GM21447 (cell line): ENCODE data around the gene OR2T4.

Experiments
- ATAC-seq: cut with Tn5 transposase; IDR thresholded peaks from one replicate; pipeline ENCODE4 v1.9.1; 2021; ENCODE audit not compliant: unreplicated experiment

OR2T4 gene, protein sequence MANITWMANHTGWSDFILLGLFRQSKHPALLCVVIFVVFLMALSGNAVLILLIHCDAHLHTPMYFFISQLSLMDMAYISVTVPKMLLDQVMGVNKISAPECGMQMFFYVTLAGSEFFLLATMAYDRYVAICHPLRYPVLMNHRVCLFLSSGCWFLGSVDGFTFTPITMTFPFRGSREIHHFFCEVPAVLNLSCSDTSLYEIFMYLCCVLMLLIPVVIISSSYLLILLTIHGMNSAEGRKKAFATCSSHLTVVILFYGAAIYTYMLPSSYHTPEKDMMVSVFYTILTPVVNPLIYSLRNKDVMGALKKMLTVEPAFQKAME

DNA sequence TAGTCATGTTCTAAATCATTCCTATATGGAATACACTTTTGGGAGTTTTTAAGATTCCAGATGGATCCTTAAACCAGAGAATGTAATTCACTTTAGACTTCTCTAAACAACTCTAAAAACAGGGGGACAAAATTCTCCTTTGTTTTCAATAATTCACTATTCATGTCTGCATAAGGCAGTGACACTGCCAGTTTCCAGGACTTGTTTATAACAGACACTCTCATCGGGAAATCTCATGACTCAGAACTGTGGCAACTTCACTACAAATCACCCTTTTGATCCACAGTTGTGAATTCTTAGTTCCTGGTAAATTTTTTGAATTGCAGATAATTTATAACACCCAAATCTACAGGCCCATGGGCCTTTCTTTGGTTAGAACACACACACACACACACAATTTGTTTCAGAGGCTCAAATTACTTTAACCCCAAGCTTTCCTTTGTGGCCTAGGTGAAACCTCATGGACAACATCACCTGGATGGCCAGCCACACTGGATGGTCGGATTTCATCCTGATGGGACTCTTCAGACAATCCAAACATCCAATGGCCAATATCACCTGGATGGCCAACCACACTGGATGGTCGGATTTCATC is at the start of gene OR2T4:
Gene OR2T4, plus strand, starts transcription at position 545 of the 595 bp plus-strand sequence. Its CDS starts 0 bp downstream, at position 545.
- ATAC-seq, result no peak

DNA sequence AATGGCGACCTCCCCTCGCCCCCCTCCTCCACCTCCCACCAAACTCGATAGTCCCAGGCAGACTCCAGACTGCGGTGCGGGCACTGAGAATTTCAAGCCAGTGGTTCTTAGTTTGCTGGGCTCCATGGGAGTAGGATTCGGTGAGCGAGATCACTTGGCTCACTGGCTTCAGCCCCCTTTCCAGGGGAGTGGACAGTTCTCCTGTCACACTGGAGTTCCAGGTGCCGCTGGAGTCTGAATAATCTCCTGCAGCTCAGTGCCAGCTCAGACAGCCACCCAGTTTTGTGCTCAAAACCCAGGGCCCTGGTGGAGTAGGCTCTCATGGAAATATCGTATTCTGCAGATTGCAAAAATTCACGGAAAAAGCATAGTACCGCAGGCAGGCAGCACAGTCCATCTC is 44.7 kb upstream of the OR2T4 start:
- no peak for ATAC-seq

DNA sequence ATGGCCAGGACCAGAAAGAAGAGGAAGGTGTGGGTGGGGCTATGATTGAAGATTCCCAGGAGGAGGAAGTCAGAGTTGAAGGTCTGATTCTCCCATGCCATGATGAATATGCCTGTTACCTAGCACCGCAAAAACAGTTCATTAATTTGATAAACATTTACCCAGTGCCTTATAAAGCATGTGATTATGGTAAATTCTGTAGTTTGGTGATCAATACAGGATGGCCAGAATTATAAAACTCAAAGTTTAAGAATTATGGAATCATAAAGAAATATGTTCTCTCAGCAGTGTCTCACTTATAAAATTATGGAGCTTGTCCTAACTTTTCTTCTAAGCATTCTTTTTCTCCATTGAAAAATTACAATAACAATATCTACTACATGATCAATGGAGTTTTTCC is 37.0 kb upstream of the OR2T4 start, which contains the start of gene OR2M7:
Gene OR2M7, minus strand, starts transcription at position 101 of the 400 bp plus-strand sequence. Its CDS starts 0 bp downstream, at position 101.
- no peak for ATAC-seq

DNA sequence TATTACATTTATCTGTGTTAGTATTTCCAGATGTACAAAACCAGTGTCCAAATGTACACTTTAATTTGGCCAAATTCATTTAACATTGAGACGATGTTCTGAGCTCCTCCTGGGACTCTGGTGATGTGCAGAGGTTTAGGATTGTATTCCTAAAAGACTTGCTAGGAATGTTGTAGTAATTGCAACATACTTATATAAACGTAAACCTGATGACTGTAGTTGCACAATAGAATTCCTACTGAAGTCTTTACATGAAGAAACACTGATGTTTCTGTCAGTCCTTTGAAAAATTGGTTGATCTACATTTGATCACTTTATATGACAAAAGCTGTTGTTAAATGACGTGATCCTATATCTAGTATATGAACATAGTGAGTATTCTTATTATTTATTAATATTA is 18.0 kb upstream of the OR2T4 start:
- no peak for ATAC-seq

DNA sequence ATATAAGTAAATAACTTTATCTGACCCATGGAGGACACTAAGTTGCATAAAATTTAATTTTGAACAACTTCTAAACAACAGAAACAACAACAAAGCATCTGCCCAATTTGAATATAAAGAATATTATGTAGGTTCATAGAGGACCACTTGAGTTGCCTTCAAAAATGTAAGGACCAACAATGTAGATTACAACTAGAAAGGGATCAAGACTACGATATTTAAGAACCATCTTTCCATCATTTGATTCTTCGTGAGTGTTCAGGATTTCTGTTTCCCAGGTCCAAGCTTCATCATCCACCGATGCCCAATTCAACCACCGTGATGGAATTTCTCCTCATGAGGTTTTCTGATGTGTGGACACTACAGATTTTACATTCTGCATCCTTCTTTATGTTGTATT is 13.0 kb upstream of the OR2T4 start, which contains the start of gene OR14C36:
Gene OR14C36, plus strand, starts transcription at position 301 of the 400 bp plus-strand sequence. Its CDS starts 0 bp downstream, at position 301.
- ATAC-seq, result no peak

DNA sequence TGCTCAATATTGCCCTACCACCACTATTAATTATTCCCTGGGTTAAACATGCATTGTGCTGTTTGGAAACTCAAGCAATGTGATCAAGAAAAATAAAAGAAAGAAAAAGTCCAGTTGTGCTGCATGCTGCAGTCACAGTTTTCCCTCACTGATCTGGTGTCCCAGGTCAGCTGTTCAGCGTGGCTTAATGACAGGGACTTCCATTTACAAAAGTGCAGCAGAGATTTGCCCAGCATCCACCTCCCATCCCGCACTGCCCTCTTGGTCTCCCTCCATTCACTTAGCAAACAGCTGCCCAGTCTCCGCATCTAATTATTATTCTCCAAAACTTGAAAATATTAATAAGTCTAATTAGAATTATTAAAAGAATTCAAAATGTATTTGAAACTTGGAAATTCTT is 2.0 kb upstream of the OR2T4 start:
- no peak for ATAC-seq

DNA sequence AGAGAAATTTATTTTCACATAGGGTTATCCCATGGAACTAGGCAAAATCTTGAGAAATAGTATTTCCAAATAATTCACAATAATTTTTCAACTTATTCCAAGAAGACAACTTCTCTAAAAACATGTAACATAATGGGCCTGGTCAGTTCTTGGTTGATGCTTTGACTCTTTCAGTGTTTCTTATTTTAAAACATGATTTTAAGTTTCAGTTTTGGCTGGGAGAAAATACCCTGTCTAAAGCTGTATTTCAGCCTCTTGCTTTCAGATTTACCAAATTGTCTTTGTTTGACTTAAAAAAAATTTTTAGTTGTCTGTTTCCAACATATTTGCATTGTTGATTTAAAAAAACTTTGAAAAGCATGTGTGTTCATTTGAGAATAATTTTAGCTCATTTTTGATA is 5.1 kb downstream of the OR2T4 start:
- no peak for ATAC-seq

DNA sequence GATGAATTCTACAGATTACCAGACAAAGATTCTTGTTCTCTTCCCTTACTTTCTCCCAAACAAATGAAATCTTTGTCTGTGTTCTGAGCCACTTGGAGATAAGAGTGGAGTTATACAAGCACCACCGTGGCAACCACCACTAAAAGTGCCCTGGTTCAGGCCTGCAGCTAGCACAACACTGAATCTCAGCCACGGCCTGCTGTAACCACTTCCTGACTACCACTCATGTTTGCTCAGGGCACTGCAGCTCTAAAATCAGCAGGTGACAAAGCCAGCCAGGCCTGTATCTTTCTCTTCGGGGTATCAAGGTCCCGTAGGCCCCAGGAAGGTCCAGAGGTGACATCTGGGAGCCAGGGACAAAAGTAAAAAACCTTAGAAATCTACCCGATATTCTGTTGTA is 10.9 kb downstream of the OR2T4 start:
- ATAC-seq, result no peak

DNA sequence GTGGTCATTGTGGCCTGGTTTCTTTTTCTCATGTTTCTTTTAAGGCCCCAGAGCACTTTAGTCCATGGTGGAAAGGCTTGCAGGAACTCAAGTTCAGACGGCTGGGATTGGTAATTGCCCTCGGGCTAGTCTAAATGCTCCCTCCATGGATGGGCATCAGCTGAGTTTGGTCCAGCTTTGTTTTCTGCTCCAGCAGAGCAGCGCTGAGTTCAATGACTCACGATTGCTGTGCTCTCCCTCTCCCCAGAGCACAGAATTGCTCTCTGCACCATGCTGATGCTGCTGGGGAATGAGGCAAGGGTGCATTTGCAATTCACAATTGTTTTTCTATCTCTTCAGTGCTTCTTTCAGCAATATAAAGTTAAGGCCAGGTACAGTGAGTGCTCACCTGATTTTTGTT is 12.3 kb downstream of the OR2T4 start:
- no peak for ATAC-seq

DNA sequence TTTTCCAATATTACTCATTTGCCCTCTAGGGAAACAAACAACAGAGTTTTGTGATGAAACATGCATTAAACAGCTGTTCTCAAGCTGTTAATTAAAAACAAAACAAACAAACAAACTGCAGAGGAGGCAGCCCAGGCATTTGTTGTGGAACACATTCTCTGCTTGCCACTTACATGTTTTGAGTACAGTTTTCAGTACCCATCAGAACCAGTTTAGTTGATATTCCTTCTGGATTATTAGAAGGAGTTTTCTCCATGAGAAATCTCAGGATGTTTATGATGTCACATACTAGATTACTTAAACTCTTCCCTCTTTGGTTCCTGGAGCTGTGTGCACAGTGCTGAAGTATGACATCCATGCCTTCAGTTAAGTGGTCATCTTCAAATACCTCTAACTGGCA is 14.0 kb downstream of the OR2T4 start, which contains the start of gene OR2T6:
Gene OR2T6, plus strand, starts transcription at position 301 of the 400 bp plus-strand sequence. CDS start 11,863 bp downstream, outside the sequence.
- no peak for ATAC-seq

DNA sequence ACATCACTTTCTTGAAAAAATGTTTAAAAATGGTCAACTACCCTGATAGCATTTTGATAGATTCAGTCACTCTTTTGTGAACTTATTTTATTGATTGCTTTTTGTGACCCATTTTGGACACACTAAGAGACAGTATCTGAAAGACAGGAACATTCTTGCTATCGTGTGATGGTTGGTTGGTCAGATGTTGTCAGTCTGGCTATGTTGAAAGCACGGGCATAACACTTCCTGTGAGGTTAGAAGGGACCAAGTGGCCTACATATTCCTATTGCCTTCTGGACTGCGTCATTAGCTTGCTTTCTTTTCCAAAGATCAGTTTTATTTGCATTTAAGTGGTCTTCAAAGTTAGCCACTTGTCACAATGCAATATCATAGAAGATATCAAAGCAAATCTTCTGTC is 15.5 kb downstream of the OR2T4 start:
- ATAC-seq, result no peak

DNA sequence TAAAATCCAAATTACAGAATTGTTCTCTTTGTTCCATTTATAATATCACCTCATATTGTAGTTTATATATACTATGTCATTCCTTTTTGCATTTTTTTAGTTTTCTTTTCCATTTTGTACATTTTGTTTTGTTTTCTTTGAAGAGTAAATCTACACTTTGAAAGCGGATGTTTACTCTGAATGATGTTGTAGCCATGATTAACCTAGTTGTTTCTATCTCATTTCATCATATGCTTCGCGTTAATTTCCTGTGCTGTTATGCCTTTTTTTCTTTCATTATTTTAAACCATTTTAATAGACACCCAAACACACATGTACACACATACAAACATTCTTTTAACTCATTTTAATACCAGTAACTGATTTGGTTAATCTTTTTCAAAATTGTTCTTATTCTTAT is 19.4 kb downstream of the OR2T4 start:
- no peak for ATAC-seq

DNA sequence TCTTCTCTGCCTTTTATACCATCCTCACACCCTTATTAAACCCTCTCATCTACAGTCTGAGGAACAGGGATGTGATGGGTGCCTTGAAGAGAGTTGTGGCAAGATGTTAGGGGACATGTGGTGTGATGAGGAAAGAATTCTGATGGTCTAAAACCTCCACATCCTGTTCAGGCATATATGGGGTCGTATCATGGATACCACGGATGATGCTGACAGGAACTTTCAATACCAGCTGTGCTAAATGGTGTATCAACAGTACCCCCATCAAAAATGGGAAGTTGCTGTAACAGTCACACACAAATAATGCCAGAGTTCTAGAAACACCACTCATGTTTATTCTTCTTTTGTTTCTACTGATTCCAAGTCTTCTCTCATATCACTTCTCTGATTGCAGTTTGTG is 27.0 kb downstream of the OR2T4 start:
- ATAC-seq, result no peak

DNA sequence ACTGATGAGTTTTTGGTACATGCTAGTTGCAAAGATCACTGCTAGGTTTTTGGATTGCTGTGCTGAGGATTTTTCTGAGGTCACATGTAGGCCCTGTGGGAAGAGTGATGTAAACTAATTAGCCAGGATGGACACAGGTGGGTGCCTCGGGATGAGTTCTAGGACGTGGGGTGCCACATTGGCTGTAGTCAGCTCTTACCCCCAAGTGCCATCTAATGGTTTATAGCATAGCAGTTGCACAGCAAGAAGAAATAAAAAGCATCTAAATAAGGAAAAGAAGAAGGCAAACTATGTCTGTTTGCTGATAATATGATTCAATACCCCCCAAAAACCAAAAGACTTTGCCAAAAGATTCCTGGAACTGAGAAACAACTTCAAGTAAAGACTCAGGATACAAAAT is 31.6 kb downstream of the OR2T4 start:
- ATAC-seq, result no peak

DNA sequence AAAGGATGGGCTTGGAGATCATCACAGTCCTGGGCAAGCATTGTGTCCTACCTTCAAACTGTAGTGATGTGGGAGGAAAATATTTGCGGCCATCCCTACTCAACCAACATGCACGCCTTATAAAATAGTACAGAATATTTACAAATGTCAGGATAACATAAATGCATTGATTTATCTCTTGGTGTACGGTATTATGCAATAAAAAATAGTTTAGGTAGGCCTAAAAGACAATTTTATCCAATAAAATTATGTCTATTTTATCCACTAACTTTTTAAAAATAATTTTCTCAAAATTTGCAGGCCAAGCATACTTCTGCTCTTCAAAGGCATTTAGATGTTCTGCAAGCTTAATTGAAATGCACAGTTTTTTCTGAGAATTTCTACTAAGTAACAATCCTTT is 41.3 kb downstream of the OR2T4 start, which contains the start of gene OR2T1:
Gene OR2T1, plus strand, starts transcription at position 301 of the 400 bp plus-strand sequence. CDS start 3,100 bp downstream, outside the sequence.
- no peak for ATAC-seq

DNA sequence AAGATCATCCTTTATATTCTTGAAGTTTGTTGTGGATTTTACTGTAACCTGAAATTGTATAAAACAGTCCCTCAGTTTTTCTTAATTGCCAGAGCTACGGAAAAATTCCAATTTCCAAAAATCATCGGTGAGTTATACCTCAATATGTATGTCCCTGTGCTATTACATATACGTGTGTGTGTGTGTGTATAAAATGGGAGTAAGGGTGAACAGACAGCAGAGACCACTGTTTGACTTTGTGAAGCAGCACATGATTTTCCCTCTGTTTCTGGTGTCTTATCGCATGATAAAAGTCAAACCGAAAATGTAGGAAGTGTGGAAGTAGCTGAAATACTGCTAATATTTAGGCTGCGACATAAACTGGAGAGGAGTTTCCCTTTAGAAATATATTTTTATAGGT is 42.6 kb downstream of the OR2T4 start:
- ATAC-seq, result no peak

DNA sequence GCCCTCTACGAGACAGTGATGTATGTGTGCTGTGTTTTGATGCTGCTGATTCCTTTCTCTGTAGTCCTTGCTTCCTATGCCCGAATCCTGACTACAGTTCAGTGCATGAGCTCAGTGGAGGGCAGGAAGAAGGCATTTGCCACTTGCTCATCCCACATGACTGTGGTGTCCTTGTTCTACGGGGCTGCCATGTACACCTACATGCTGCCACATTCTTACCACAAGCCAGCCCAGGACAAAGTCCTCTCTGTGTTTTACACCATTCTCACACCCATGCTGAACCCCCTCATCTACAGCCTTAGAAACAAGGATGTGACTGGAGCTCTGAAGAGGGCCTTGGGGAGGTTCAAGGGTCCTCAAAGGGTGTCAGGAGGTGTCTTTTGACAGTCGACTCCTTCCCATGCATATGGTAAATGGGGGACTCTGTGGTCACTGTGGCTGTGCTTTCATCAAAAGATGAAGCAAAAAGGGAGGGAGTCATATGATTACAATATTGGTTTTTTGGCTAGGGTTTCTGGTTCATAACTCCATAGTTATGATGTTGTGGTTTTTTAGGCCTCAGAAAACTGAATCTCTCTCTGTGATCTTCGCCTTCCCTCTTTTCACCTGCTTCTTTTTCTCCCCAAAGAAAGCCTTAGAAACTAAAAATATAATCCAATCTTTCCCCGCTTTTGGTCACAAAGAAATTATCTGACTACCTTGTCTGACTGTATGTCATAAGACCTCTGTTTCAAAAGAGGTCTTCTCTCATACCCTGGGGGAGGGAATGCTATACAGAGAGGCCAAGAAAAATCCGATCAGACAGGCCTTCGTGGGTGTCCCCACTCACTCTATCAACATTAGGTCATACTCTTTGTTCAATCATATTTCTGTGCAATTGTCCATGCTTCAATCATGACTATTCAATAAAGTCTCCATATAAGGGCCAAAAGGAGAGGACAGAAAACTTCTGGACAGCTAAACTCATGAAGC is 45.5 kb downstream of the OR2T4 start:
- ATAC-seq, result no peak
